ENCODE measurements around the gene GLRX5. TPM values are rescaled to one million over a fixed set of nuclear protein-coding genes. Genes with fewer than 3 reads are reported as not detected.

GLRX5 gene
- total RNA-seq, 5 donors from 2014 or later (not counting 1 experiment from before 2014, with no cell fraction given), result 15.4 to 24.2 (median 16.0) TPM

DNA sequence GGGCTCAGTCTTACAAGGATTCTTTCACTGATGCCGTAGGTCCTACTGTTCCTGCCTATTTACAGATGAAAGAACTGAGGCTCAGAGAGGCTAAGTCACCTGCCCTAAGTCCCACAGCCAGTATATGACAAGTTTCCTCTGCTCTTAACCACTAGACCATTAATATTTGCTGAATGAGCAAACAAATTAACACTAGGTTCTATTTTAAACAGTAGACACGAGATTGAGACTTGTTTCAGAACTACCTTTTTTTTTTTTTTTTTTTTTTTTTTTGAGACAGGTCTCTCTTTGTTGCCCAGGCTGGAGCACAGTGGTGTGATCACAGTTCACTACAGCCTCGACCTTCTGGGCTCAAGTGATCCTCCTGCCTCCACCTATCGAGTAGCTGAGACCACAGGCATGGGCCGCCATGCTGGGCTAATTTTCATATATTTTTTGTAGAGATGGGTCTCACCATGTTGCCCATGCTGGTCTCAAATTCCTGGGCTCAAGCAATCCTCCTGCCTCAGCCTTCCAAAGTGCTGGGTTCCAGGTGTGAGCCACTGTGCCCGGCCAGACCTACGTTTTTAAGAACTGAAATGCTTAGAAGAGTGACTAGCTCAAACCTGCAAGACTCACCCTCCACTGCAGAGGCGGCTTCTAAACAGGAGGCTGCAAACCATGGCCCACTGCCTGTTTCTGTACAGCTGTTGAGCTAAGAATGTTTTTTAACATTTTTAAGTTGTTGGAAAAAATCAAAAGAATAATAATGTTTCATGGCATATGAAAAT, 31.3 kb upstream of the GLRX5 start:
- Mint-ChIP-seq H3K4me1 (peaks cover 59 to 87% (median 84%) of the 10 kb centered on the region in 3 donors), H3K27me3 (no peaks in the 10 kb centered on the region), H3K4me3 (no peak overlapping the region), H3K27ac (peak overlapping the region in 1 of 2 donors; percentile 48), H3K9me3 (no peaks in the 10 kb centered on the region), H3K36me3 (peaks cover 36% of the 10 kb centered on the region)
- Histone ChIP-seq H3K4me1 (ENCODE audit: control insufficient read depth in 1 of 2, extremely low read depth in 1 of 2, insufficient read depth in 2 of 2, low read length in 2 of 2) (peaks cover 0 to 61% of the 10 kb centered on the region in 2 experiments), H3K4me3 (ENCODE audit: control insufficient read depth in 1 of 2, extremely low read depth in 1 of 2, low read length in 1 of 2) (no peak overlapping the region), H3K27me3 (replicated peaks in 1 of 2; ENCODE audit: control insufficient read depth in 2 of 2, extremely low read depth in 1 of 2, insufficient read depth in 2 of 2, low read length in 1 of 2) (no peaks in the 10 kb centered on the region), H3K36me3 (ENCODE audit: control insufficient read depth in 2 of 2, extremely low read depth in 1 of 2, insufficient read depth in 1 of 2, low read length in 1 of 2) (peaks cover 28 to 31% of the 10 kb centered on the region in 2 donors), H3K27ac (ENCODE audit: low read length) (no peak overlapping the region), H3K9me3 (no peaks in the 10 kb centered on the region)
- WGBS (ENCODE audit: insufficient coverage), result no CpG with 5 or more reads among the region's 8 CpGs
- ChIA-PET CTCF (interaction anchor here in 1 of 2 donors (0.7 kb wide), 2 partner anchors 55 to 411 kb away, joined by 3 to 7 read pairs; no protein-coding TSS in a partner anchor), POLR2A (interaction anchor here in 1 of 2 donors (0.7 kb wide), 1 partner anchor 15 kb away, joined by 3 read pairs; no protein-coding TSS in a partner anchor)
- no peak for DNase-seq
- ATAC-seq (replicated peaks in 1 of 4), result no peak

DNA sequence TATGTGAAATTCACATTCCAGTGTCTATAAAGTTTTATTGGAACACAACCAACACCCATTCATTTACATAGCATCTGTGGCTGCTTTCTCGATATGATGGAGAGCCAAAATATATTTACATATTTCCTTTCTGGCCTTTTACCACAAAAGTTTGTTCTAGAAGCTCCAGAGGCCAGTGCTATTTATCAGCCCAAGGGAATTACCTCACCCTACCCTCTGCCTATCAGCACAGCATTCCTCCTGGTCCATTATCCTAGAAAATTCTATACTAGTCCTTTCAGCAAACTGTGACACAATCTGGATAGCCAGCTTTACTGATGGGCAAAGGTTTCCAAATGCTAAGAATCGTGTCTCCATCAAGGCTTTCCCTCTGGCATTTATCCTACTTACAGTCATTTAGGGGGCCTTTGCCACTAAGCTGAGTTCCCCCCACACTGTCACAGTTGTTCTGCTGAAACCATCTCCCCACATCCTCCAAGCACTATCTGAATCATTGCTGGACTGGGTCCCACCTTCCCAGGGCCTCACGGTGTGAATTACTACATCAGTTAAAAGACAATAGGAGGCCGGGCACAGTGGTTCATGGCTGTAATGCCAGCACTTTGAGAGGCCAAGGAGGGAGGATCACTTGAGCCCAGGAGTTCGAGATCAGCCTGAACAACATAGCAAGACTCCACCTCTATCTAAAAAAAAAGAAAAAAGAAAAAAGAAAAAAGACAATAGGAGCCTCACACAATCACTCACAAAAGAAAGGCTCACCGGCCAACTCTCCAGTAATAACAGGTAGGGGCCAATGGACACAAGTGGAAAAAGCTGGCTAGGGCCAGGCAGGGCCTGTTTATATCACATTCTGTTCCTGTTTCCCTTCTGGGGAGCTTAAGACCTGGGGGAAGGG, 30.5 kb upstream of the GLRX5 start:
- H3K27ac ChIP-seq (ENCODE audit: low read length), result no peak overlapping the region
- ATAC-seq (replicated peaks in 1 of 4), result peak in 1 of 4 experiments; percentile 32
- WGBS (ENCODE audit: insufficient coverage), result 70% methylated on average over 2 of the region's 6 CpGs
- Mint-ChIP-seq H3K27me3 (no peaks in the 10 kb centered on the region), H3K4me3 (peak overlapping the region in 1 of 3 donors; percentile 8), H3K27ac (peak overlapping the region; percentile 66 to 69), H3K36me3 (peaks cover 38% of the 10 kb centered on the region), H3K4me1 (peaks cover 66 to 88% (median 83%) of the 10 kb centered on the region in 3 donors), H3K9me3 (no peaks in the 10 kb centered on the region)
- no peak overlapping the region for H3K4me3 ChIP-seq (ENCODE audit: control insufficient read depth in 1 of 2, extremely low read depth in 1 of 2, low read length in 1 of 2)
- H3K9me3 ChIP-seq, result no peaks in the 10 kb centered on the region
- no peak for DNase-seq
- ChIA-PET CTCF (interaction anchor here in 1 of 2 donors (0.7 kb wide), 2 partner anchors 56 to 412 kb away, joined by 3 to 7 read pairs; no protein-coding TSS in a partner anchor), POLR2A (no interaction called here)
- H3K4me1 ChIP-seq (ENCODE audit: control insufficient read depth in 1 of 2, extremely low read depth in 1 of 2, insufficient read depth in 2 of 2, low read length in 2 of 2), result peaks cover 0 to 65% of the 10 kb centered on the region in 2 experiments
- H3K27me3 ChIP-seq (replicated peaks in 1 of 2; ENCODE audit: control insufficient read depth in 2 of 2, extremely low read depth in 1 of 2, insufficient read depth in 2 of 2, low read length in 1 of 2), result no peaks in the 10 kb centered on the region
- H3K36me3 ChIP-seq (ENCODE audit: control insufficient read depth in 2 of 2, extremely low read depth in 1 of 2, insufficient read depth in 1 of 2, low read length in 1 of 2), result peaks cover 22 to 28% of the 10 kb centered on the region in 2 donors

DNA sequence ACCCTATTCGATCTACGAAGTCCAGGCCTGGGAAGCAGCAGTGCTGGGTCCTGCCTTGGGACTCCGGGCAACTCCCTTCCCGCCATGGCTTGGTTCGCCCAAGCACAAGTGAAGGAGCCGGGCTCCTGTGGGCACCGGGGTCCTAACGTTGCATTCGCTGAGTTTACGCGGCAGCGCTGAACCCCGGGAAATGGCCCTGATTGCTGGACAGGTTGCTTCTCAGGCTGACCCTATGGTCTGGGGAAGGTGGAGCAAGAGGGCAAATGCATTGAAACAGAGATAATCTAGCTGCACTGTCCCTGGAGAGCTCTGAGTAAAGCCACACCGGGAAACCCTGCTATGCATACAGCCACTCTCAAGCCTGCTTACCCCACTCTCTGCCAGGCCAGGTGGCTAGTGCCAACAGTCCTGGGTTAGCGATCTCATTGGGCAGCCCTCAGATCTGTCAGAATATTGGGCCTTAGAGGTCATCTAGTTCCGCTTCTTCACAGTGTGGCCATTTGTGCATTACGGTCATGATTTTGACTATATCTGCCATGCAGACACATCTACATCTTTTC, 29.7 kb upstream of the GLRX5 start:
- Histone ChIP-seq H3K36me3 (ENCODE audit: control insufficient read depth in 2 of 2, extremely low read depth in 1 of 2, insufficient read depth in 1 of 2, low read length in 1 of 2) (peaks cover 20 to 31% of the 10 kb centered on the region in 2 donors), H3K27me3 (replicated peaks in 1 of 2; ENCODE audit: control insufficient read depth in 2 of 2, extremely low read depth in 1 of 2, insufficient read depth in 2 of 2, low read length in 1 of 2) (no peaks in the 10 kb centered on the region), H3K4me1 (ENCODE audit: control insufficient read depth in 1 of 2, extremely low read depth in 1 of 2, insufficient read depth in 2 of 2, low read length in 2 of 2) (peaks cover 0 to 70% of the 10 kb centered on the region in 2 experiments), H3K9me3 (no peaks in the 10 kb centered on the region), H3K4me3 (ENCODE audit: control insufficient read depth in 1 of 2, extremely low read depth in 1 of 2, low read length in 1 of 2) (no peak overlapping the region), H3K27ac (ENCODE audit: low read length) (no peak overlapping the region)
- H3K27ac Mint-ChIP-seq, result no peak overlapping the region
- no peaks in the 10 kb centered on the region for H3K9me3 Mint-ChIP-seq
- H3K4me3 Mint-ChIP-seq, result no peak overlapping the region
- WGBS (ENCODE audit: insufficient coverage), result 90% methylated on average over 15 of the region's 17 CpGs
- peaks cover 41% of the 10 kb centered on the region for H3K36me3 Mint-ChIP-seq
- DNase-seq (no peak), ATAC-seq (replicated peaks in 1 of 4) (no peak)
- H3K4me1 Mint-ChIP-seq, result peaks cover 72 to 90% (median 84%) of the 10 kb centered on the region in 3 donors
- H3K27me3 Mint-ChIP-seq, result no peaks in the 10 kb centered on the region
- POLR2A ChIA-PET, result interaction anchor here in 1 of 2 donors (0.6 kb wide), 1 partner anchor 9 kb away, joined by 3 read pairs; no protein-coding TSS in a partner anchor
- CTCF ChIA-PET, result no interaction called here

DNA sequence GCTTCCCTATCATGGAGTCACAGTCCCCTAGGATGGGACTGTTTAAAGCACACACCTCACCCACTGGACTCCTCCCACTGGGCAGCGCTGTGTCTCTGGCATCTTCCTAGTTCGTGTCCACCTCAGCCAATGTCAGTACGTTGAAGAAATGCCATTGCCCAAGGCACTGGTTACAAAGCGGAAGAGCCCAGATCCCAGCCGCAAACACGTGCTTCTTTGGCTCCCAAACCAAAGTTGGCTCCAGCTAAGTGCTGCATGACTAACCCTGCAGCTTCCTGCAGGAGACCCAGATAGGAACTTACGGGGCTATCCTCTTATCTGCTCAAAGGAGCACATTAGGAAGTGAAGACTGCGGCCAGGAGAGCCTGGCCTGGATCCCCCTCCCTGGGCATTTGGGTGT, 27.7 kb upstream of the GLRX5 start:
- no peaks in the 10 kb centered on the region for H3K9me3 ChIP-seq
- Mint-ChIP-seq H3K36me3 (peaks cover 42% of the 10 kb centered on the region), H3K27me3 (no peaks in the 10 kb centered on the region), H3K9me3 (no peaks in the 10 kb centered on the region), H3K27ac (peak overlapping the region in 1 of 2 donors; percentile 44), H3K4me3 (peak overlapping the region in 1 of 3 donors; percentile 17), H3K4me1 (peaks cover 75 to 89% (median 81%) of the 10 kb centered on the region in 3 donors)
- no peak overlapping the region for H3K4me3 ChIP-seq (ENCODE audit: control insufficient read depth in 1 of 2, extremely low read depth in 1 of 2, low read length in 1 of 2)
- ATAC-seq (replicated peaks in 1 of 4) (no peak), DNase-seq (no peak)
- POLR2A ChIA-PET, result no interaction called here
- H3K27me3 ChIP-seq (replicated peaks in 1 of 2; ENCODE audit: control insufficient read depth in 2 of 2, extremely low read depth in 1 of 2, insufficient read depth in 2 of 2, low read length in 1 of 2), result no peaks in the 10 kb centered on the region
- H3K4me1 ChIP-seq (ENCODE audit: control insufficient read depth in 1 of 2, extremely low read depth in 1 of 2, insufficient read depth in 2 of 2, low read length in 2 of 2), result peaks cover 0 to 70% of the 10 kb centered on the region in 2 experiments
- H3K36me3 ChIP-seq (ENCODE audit: control insufficient read depth in 2 of 2, extremely low read depth in 1 of 2, insufficient read depth in 1 of 2, low read length in 1 of 2), result peaks cover 6 to 23% of the 10 kb centered on the region in 2 donors
- H3K27ac ChIP-seq (ENCODE audit: low read length), result no peak overlapping the region
- WGBS (ENCODE audit: insufficient coverage), result 76% methylated on average over 6 of the region's 8 CpGs
- CTCF ChIA-PET, result no interaction called here

DNA sequence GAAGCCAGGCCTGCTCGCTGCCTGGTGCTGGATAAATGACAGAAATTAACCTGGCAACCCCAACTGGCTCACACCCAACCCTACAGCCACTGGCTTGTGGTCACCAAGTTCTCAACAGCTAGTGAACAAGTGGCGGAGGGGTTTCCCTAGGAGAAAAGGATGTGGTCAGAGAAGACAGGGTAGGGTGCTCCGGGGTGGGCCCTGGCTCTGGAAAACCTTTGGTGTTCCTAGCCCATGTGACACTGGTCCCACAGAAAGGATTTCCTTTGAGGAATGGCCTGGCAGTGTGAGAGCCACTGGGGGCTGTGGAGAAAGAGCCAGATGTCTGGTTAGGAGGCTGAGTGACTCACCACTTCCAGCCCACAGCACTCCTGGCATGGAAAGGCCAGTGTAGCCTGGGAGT, 27.1 kb upstream of the GLRX5 start:
- H3K4me3 Mint-ChIP-seq, result no peak overlapping the region

DNA sequence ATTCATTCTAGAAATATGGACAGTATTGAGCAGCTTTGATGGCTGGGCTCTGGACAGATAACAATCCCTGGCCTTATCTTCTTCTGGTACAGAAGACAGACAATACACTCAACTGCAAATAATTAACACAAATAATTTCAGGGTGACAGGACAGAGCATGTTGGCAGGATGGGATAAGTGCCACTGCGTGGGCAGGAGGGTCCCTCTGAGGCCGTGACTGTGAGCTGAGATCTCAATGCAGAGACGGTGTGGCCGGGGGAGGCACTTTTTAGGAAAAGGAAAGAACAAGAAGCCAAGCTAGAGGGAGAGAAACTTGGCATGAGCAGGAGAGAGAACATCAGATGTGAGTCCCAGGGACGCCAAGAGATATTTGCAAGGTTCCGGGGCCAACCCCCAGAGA, 26.5 kb upstream of the GLRX5 start:
- Histone ChIP-seq H3K9me3 (no peaks in the 10 kb centered on the region), H3K36me3 (ENCODE audit: control insufficient read depth in 2 of 2, extremely low read depth in 1 of 2, insufficient read depth in 1 of 2, low read length in 1 of 2) (peaks cover 3 to 20% of the 10 kb centered on the region in 2 donors), H3K27ac (ENCODE audit: low read length) (peak overlapping the region; percentile 31), H3K4me3 (ENCODE audit: control insufficient read depth in 1 of 2, extremely low read depth in 1 of 2, low read length in 1 of 2) (no peak overlapping the region), H3K4me1 (ENCODE audit: control insufficient read depth in 1 of 2, extremely low read depth in 1 of 2, insufficient read depth in 2 of 2, low read length in 2 of 2) (peaks cover 0 to 61% of the 10 kb centered on the region in 2 experiments), H3K27me3 (replicated peaks in 1 of 2; ENCODE audit: control insufficient read depth in 2 of 2, extremely low read depth in 1 of 2, insufficient read depth in 2 of 2, low read length in 1 of 2) (no peaks in the 10 kb centered on the region)
- Mint-ChIP-seq H3K4me3 (no peak overlapping the region), H3K36me3 (peaks cover 41% of the 10 kb centered on the region), H3K9me3 (no peaks in the 10 kb centered on the region), H3K4me1 (peaks cover 70 to 84% (median 78%) of the 10 kb centered on the region in 3 donors), H3K27me3 (no peaks in the 10 kb centered on the region), H3K27ac (peak overlapping the region; percentile 45 to 60)
- ATAC-seq (replicated peaks in 1 of 4) (no peak), DNase-seq (no peak)
- WGBS (ENCODE audit: insufficient coverage), result 97% methylated on average over 5 of the region's 6 CpGs
- ChIA-PET POLR2A (no interaction called here), CTCF (no interaction called here)

More for the DNA sequence above, 27.1 kb upstream of the GLRX5 start:
- Histone ChIP-seq H3K4me1 (ENCODE audit: control insufficient read depth in 1 of 2, extremely low read depth in 1 of 2, insufficient read depth in 2 of 2, low read length in 2 of 2) (peaks cover 0 to 64% of the 10 kb centered on the region in 2 experiments), H3K4me3 (ENCODE audit: control insufficient read depth in 1 of 2, extremely low read depth in 1 of 2, low read length in 1 of 2) (no peak overlapping the region), H3K27me3 (replicated peaks in 1 of 2; ENCODE audit: control insufficient read depth in 2 of 2, extremely low read depth in 1 of 2, insufficient read depth in 2 of 2, low read length in 1 of 2) (no peaks in the 10 kb centered on the region), H3K36me3 (ENCODE audit: control insufficient read depth in 2 of 2, extremely low read depth in 1 of 2, insufficient read depth in 1 of 2, low read length in 1 of 2) (peaks cover 3 to 20% of the 10 kb centered on the region in 2 donors), H3K27ac (ENCODE audit: low read length) (peak overlapping the region; percentile 31), H3K9me3 (no peaks in the 10 kb centered on the region)
- H3K36me3 Mint-ChIP-seq, result peaks cover 38% of the 10 kb centered on the region
- H3K9me3 Mint-ChIP-seq, result no peaks in the 10 kb centered on the region
- DNase-seq (peak in 6 of 35 experiments; percentile 11 to 44 (median 26)), ATAC-seq (replicated peaks in 1 of 4) (peak in 3 of 4 experiments; percentile 23 to 32 (median 27))
- 17% methylated on average over 2 of the region's 3 CpGs for WGBS (ENCODE audit: insufficient coverage)
- peaks cover 70 to 84% (median 76%) of the 10 kb centered on the region in 3 donors for H3K4me1 Mint-ChIP-seq
- POLR2A ChIA-PET, result no interaction called here
- H3K27me3 Mint-ChIP-seq, result no peaks in the 10 kb centered on the region
- peak overlapping the region; percentile 45 to 60 for H3K27ac Mint-ChIP-seq
- CTCF ChIA-PET, result no interaction called here
